ENCODE results near the gene CAMTA1. TPM values are rescaled to one million over a fixed set of nuclear protein-coding genes. Genes with fewer than 3 reads are reported as not detected.

CAMTA1 gene
- polyA plus RNA-seq, 1 donor from 2014 or later = 79.0 TPM

- Mint-ChIP-seq H3K36me3 (no peaks in the 10 kb centered on the region), H3K27me3 (peaks cover 8% of the 10 kb centered on the region), H3K9me3 (no peaks in the 10 kb centered on the region), H3K27ac (no peak overlapping the region), H3K4me1 (no peaks in the 10 kb centered on the region), H3K4me3 (no peak overlapping the region)
Observed at GRCh38 chr1:7471836-7472235, 686.6 kb downstream of the CAMTA1 start.

DNA sequence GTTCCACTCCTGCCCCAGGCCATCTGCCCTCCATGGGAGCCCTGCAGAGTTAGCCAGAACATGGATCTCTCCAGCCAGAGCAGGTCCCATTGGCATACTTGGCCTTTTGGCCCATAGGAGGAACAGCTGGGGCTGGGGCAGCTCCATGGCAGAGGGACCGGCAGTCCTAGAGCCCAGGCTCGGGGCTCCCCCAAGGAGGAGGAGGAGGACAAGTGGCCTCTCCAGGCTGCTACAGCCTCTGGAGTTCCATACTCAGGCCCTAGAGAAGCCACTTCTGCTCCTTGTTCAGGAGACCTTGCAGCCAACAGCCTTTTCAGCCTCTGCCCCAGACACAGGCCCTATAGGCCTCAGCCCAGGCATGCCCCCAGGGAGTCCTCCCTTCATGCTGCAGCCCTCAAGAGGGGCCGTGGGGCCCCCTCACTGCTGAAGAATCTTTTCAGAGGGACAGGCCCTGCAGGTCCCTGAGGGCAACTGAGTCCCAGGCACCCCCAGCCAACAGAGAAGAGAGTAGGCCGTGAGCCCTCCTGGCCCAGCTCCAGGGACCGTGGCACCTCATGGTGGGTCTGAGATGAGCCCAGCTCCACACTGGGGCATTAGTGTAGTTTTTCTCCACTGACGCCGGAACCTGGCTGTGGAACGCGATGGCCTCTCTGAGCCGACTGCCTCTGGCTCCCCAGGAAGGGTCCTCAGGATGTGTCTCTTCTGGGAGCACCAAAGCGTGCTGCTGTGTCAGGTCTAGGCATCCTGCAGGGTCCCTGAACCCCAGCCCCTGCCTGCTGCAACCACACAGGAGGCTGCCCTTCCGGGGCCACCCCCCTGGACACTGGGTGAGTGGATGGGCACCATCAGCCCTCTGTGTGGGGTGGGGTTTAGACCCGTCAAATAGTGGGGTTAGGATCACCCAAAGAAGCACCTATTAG is 688.2 kb downstream of the CAMTA1 start:
- Mint-ChIP-seq H3K9me3 (no peaks in the 10 kb centered on the region), H3K4me1 (no peaks in the 10 kb centered on the region), H3K27ac (no peak overlapping the region), H3K27me3 (peaks cover 8% of the 10 kb centered on the region), H3K36me3 (no peaks in the 10 kb centered on the region), H3K4me3 (no peak overlapping the region)

DNA sequence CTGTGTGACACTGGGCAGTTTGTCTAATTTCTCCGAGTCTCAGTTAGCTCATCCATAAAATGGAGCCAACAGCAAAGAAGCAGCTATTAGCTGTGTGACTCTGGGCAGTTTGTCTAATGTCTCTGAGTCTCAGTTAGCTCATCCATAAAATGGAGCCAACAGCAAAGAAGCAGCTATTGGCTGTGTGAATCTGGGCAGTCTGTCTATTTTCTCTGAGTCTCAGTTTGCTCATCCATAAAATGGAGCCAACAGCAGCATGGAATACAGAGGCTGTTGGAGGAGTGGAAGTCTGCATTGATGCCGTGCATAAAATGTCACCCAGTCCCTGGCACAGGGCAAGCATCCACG is 688.9 kb downstream of the CAMTA1 start:
- Mint-ChIP-seq H3K36me3 (no peaks in the 10 kb centered on the region), H3K27me3 (peaks cover 6% of the 10 kb centered on the region), H3K9me3 (no peaks in the 10 kb centered on the region), H3K4me3 (no peak overlapping the region), H3K27ac (no peak overlapping the region), H3K4me1 (no peaks in the 10 kb centered on the region)

DNA sequence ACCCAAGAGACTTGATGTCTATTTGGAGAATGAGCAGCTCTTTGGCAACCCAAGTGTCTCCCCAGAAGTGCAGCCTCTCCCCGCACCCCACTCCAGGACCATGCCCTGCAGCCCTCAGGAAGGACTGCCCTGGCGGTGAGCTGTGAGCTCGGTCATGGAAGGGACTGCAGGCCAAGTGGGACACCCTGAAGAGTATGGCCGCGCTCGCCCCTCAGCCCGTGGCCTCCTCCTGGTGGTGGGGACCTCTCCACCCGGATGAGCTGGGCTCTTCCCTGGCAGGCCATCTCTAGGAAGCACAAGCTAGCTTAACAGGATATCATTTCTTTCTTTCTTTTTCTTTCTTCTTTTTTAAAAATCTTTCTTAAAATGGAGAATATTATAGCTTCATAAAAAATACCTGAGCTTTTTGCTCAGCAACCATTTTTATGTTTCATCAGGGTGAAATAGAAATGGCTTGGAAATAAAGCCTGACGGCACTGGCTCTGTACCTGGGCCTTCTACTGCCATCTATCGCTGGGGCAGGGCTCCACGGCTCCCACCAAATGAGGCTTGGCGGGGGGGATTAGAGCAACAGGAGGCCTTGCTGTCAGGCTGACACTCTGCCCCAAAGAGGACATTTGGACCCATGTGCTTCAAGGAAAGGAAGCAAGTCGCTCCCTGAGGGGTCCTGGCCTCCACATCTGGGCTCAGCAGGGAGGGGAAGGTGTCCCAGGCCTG is 689.7 kb downstream of the CAMTA1 start:
- no peaks in the 10 kb centered on the region for H3K36me3 Mint-ChIP-seq
- no peaks in the 10 kb centered on the region for H3K9me3 Mint-ChIP-seq
- no peak overlapping the region for H3K27ac Mint-ChIP-seq
- H3K4me3 Mint-ChIP-seq = no peak overlapping the region
- no peaks in the 10 kb centered on the region for H3K4me1 Mint-ChIP-seq
- peaks cover 3% of the 10 kb centered on the region for H3K27me3 Mint-ChIP-seq

- no peak overlapping the region for H3K27ac Mint-ChIP-seq
- no peaks in the 10 kb centered on the region for H3K36me3 Mint-ChIP-seq
- no peaks in the 10 kb centered on the region for H3K27me3 Mint-ChIP-seq
- H3K4me3 Mint-ChIP-seq = no peak overlapping the region
- H3K4me1 Mint-ChIP-seq = no peaks in the 10 kb centered on the region
- H3K9me3 Mint-ChIP-seq = no peaks in the 10 kb centered on the region
Observed at GRCh38 chr1:7475691-7476090, 690.4 kb downstream of the CAMTA1 start.

DNA sequence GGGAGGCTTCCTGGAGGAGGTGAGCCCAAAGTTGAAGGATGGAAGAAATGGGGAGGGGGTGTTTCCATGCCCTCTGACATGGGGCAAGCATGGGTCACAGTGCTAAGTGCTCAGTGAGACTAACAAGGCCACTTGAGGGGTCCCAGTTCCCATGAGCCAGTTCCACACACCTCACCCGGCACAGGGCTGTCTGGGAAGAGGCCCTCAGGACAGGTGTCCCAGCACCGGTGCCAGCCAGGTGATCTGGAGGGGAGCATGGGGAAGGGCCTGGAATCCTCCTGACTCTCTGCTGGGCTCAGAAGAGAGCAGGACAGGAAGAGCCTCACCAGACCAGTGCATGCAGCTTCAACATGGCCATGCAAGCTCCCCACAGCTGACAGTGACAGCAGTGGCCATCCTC is 691.1 kb downstream of the CAMTA1 start:
- Mint-ChIP-seq H3K9me3 (no peaks in the 10 kb centered on the region), H3K27me3 (no peaks in the 10 kb centered on the region), H3K27ac (no peak overlapping the region), H3K36me3 (no peaks in the 10 kb centered on the region), H3K4me3 (no peak overlapping the region), H3K4me1 (no peaks in the 10 kb centered on the region)

GRCh38 chr1:7476861-7477547 is 691.8 kb downstream of the CAMTA1 start:
- no peaks in the 10 kb centered on the region for H3K4me1 Mint-ChIP-seq
- no peaks in the 10 kb centered on the region for H3K36me3 Mint-ChIP-seq
- no peaks in the 10 kb centered on the region for H3K9me3 Mint-ChIP-seq
- H3K27ac Mint-ChIP-seq = no peak overlapping the region
- H3K4me3 Mint-ChIP-seq = no peak overlapping the region
- no peaks in the 10 kb centered on the region for H3K27me3 Mint-ChIP-seq

DNA sequence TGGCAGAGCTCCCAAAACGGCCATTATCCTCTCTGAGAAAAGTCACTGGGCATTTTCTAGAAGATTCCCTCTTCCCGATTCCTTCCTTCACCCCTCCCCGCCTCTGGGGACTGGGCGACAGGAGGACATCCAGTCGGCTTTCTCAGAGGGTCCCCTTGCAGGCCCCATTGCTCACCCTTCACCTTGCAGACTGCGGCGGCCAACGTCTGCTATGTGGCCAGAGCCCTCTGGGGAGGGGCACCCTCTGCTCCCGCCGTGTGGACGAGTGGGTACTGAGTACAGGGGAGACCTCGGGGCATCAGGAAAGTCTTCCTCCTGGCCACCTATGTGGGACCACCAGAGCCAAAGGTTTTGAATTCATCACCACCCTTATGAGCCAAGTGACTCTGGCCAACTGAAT is 692.3 kb downstream of the CAMTA1 start:
- H3K27ac Mint-ChIP-seq = no peak overlapping the region
- no peaks in the 10 kb centered on the region for H3K4me1 Mint-ChIP-seq
- H3K27me3 Mint-ChIP-seq = no peaks in the 10 kb centered on the region
- H3K4me3 Mint-ChIP-seq = no peak overlapping the region
- no peaks in the 10 kb centered on the region for H3K9me3 Mint-ChIP-seq
- H3K36me3 Mint-ChIP-seq = no peaks in the 10 kb centered on the region

DNA sequence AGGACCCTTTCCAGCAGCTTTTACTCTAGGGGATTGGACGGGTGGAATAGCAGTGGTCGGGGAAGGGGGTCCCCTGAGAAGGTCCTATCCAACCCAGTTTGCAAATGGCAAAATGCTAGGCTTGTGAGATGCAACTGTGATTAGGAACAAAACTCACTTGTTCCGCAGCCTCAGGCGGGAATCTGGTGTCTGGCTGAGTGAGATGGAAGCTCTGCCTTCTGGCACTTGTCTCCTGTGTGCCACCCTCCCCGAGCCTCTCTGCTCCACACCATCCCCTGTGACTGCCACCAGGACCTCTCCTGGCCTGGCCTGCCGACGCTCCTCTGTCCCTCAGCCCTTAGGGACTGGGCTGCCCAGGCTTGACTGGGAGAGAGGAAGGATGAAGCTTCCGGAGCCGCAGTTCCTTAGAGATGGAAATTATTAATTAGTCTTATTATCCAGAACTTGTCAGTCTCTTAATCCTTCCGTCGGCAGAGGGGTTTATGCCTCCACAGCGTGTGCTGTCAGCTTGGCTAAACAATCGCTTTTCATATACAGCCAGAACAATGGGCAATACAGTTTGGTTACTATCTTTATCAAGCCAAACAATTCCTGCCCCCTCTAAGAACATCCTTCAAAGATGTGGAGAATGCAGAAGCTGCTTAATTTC is 693.0 kb downstream of the CAMTA1 start:
- Mint-ChIP-seq H3K27ac (no peak overlapping the region), H3K36me3 (no peaks in the 10 kb centered on the region), H3K27me3 (no peaks in the 10 kb centered on the region), H3K4me1 (no peaks in the 10 kb centered on the region), H3K9me3 (no peaks in the 10 kb centered on the region), H3K4me3 (no peak overlapping the region)

GRCh38 chr1:7478809-7479499 is 693.7 kb downstream of the CAMTA1 start:
- no peaks in the 10 kb centered on the region for H3K36me3 Mint-ChIP-seq
- H3K4me3 Mint-ChIP-seq = no peak overlapping the region
- no peaks in the 10 kb centered on the region for H3K4me1 Mint-ChIP-seq

GRCh38 chr1:7479571-7479970 is 694.3 kb downstream of the CAMTA1 start:
- no peak overlapping the region for H3K27ac Mint-ChIP-seq
- H3K4me1 Mint-ChIP-seq = no peaks in the 10 kb centered on the region
- H3K4me3 Mint-ChIP-seq = no peak overlapping the region
- H3K9me3 Mint-ChIP-seq = no peaks in the 10 kb centered on the region
- peaks cover 2% of the 10 kb centered on the region for H3K27me3 Mint-ChIP-seq
- no peaks in the 10 kb centered on the region for H3K36me3 Mint-ChIP-seq

More at GRCh38 chr1:7478809-7479499, 693.7 kb downstream of the CAMTA1 start:
- Mint-ChIP-seq H3K9me3 (no peaks in the 10 kb centered on the region), H3K27ac (no peak overlapping the region), H3K27me3 (no peaks in the 10 kb centered on the region)

DNA sequence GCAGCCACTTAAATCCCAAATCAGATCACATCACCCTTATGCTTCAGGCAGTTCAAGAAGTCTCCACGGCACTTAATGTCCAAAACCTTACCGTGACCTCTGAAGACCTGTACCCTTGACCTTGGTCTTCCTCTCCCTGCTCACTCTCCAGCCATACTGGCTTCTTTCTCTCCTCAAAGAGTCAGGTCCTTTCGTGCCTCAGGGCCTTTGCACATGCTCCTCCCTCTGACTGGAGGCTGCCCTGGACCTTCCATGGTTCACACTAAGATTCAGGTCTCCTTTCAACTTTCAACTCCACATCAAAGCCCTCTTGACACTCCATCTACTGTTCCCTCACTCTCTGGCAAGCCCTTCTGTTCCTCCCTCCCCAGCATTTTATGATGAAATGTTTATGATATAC is 695.9 kb downstream of the CAMTA1 start:
- no peaks in the 10 kb centered on the region for H3K36me3 Mint-ChIP-seq
- H3K9me3 Mint-ChIP-seq = no peaks in the 10 kb centered on the region
- H3K27ac Mint-ChIP-seq = no peak overlapping the region
- peaks cover 2% of the 10 kb centered on the region for H3K27me3 Mint-ChIP-seq
- no peak overlapping the region for H3K4me3 Mint-ChIP-seq
- H3K4me1 Mint-ChIP-seq = no peaks in the 10 kb centered on the region

- H3K4me3 Mint-ChIP-seq = no peak overlapping the region
Observed at GRCh38 chr1:7482077-7482476, 696.8 kb downstream of the CAMTA1 start.

GRCh38 chr1:7482772-7483495 is 697.7 kb downstream of the CAMTA1 start:
- Mint-ChIP-seq H3K9me3 (no peaks in the 10 kb centered on the region), H3K36me3 (no peaks in the 10 kb centered on the region), H3K4me3 (no peak overlapping the region), H3K27ac (no peak overlapping the region), H3K4me1 (no peaks in the 10 kb centered on the region), H3K27me3 (peaks cover 2% of the 10 kb centered on the region)

More at GRCh38 chr1:7482077-7482476, 696.8 kb downstream of the CAMTA1 start:
- Mint-ChIP-seq H3K27ac (no peak overlapping the region), H3K27me3 (peaks cover 2% of the 10 kb centered on the region), H3K36me3 (no peaks in the 10 kb centered on the region), H3K4me1 (no peaks in the 10 kb centered on the region), H3K9me3 (no peaks in the 10 kb centered on the region)
